ENCODE results near the gene ADARB2. TPM values are rescaled to one million over a fixed set of nuclear protein-coding genes. Genes with fewer than 3 reads are reported as not detected.

The ADARB2 gene
- total and polyA plus RNA-seq, 2 experiments from 2014 or later: 0.13 to 0.48 TPM

GRCh38 chr10:1213252-1214070 lies 523.9 kb downstream of the ADARB2 start:
- TF ChIP-seq EZH2phosphoT487 (IDR thresholded peaks at IDR 0.05; ENCODE audit: low read depth, severe bottlenecking, unreplicated experiment) (no peak), EZH2 (IDR thresholded peaks at IDR 0.05; ENCODE audit: borderline replicate concordance) (no peak)
- TF ChIP-seq, protein P1, sequence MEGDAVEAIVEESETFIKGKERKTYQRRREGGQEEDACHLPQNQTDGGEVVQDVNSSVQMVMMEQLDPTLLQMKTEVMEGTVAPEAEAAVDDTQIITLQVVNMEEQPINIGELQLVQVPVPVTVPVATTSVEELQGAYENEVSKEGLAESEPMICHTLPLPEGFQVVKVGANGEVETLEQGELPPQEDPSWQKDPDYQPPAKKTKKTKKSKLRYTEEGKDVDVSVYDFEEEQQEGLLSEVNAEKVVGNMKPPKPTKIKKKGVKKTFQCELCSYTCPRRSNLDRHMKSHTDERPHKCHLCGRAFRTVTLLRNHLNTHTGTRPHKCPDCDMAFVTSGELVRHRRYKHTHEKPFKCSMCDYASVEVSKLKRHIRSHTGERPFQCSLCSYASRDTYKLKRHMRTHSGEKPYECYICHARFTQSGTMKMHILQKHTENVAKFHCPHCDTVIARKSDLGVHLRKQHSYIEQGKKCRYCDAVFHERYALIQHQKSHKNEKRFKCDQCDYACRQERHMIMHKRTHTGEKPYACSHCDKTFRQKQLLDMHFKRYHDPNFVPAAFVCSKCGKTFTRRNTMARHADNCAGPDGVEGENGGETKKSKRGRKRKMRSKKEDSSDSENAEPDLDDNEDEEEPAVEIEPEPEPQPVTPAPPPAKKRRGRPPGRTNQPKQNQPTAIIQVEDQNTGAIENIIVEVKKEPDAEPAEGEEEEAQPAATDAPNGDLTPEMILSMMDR (IDR thresholded peaks at IDR 0.05; ENCODE audit: poor library complexity): no peak
- WGBS (ENCODE audit: low lambda C conversion rate, missing lambda C conversion rate): 87% methylated on average over 21 of the region's 21 CpGs
- H2AFZ ChIP-seq: no peak overlapping the region

DNA sequence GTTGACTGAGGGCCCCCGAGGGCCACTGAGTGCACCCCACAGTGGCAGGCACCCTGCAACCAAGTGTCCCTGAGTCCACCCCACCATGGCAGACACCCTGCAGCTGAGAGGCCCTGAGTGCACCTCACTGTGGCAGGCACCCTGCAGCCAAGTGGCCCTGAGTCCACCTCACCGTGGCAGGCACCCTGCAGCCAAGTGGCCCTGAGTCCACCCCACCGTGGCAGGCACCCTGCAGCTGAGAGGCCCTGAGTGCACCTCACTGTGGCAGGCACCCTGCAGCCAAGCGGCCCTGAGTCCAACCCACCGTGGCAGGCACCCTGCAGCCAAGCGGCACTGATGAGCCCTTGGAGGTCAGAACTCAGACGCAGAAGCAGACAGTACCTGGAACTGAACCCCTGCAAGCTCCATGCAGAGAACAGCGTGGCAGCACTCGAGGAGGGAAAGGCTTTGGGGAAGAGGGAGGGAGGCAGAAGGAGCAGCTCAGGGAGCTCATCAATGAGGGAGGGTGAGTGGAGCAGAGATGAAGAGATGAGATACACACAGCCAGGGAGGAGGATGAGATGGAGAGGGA lies 524.7 kb downstream of the ADARB2 start:
- no peaks in the 10 kb centered on the region for H3K79me2 ChIP-seq
- H3K4me1 ChIP-seq (ENCODE audit: insufficient read depth): no peaks in the 10 kb centered on the region
- WGBS (ENCODE audit: low lambda C conversion rate, missing lambda C conversion rate): 94% methylated on average over 9 of the region's 9 CpGs
- H3K27ac ChIP-seq: no peak overlapping the region
- H3K36me3 ChIP-seq (replicated peaks; ENCODE audit: insufficient read depth, low read depth): no peaks in the 10 kb centered on the region
- no peaks in the 10 kb centered on the region for H3K9me2 ChIP-seq (replicated peaks; ENCODE audit: insufficient read depth)
- no peaks in the 10 kb centered on the region for H3K9me3 ChIP-seq (ENCODE audit: low read depth)
- H4K20me1 ChIP-seq (ENCODE audit: insufficient read depth, poor library complexity, severe bottlenecking): no peaks in the 10 kb centered on the region
- H3K4me2 ChIP-seq: no peak overlapping the region
- H3K4me3 ChIP-seq: no peak overlapping the region
- no peaks in the 10 kb centered on the region for H3K27me3 ChIP-seq
- H2AFZ ChIP-seq: no peak overlapping the region
- TF ChIP-seq, protein P1 (IDR thresholded peaks at IDR 0.05; ENCODE audit: poor library complexity): no peak
- TF ChIP-seq EZH2phosphoT487 (IDR thresholded peaks at IDR 0.05; ENCODE audit: low read depth, severe bottlenecking, unreplicated experiment) (no peak), EZH2 (IDR thresholded peaks at IDR 0.05; ENCODE audit: borderline replicate concordance) (no peak)
- no peak for DNase-seq (ENCODE audit: low spot score)

More at GRCh38 chr10:1213252-1214070, 523.9 kb downstream of the ADARB2 start:
- H3K27me3 ChIP-seq: no peaks in the 10 kb centered on the region
- DNase-seq (ENCODE audit: low spot score): no peak
- H3K79me2 ChIP-seq: no peaks in the 10 kb centered on the region
- no peaks in the 10 kb centered on the region for H3K9me3 ChIP-seq (ENCODE audit: low read depth)
- no peak overlapping the region for H3K27ac ChIP-seq
- no peaks in the 10 kb centered on the region for H3K4me1 ChIP-seq (ENCODE audit: insufficient read depth)
- H3K4me3 ChIP-seq: no peak overlapping the region
- no peaks in the 10 kb centered on the region for H3K9me2 ChIP-seq (replicated peaks; ENCODE audit: insufficient read depth)
- H3K36me3 ChIP-seq (replicated peaks; ENCODE audit: insufficient read depth, low read depth): no peaks in the 10 kb centered on the region
- H4K20me1 ChIP-seq (ENCODE audit: insufficient read depth, poor library complexity, severe bottlenecking): no peaks in the 10 kb centered on the region
- no peak overlapping the region for H3K4me2 ChIP-seq

GRCh38 chr10:1211844-1212570 lies 525.3 kb downstream of the ADARB2 start:
- no peaks in the 10 kb centered on the region for H3K27me3 ChIP-seq
- no peak overlapping the region for H3K4me3 ChIP-seq
- H4K20me1 ChIP-seq (ENCODE audit: insufficient read depth, poor library complexity, severe bottlenecking): no peaks in the 10 kb centered on the region
- H3K36me3 ChIP-seq (replicated peaks; ENCODE audit: insufficient read depth, low read depth): no peaks in the 10 kb centered on the region
- H3K4me1 ChIP-seq (ENCODE audit: insufficient read depth): no peaks in the 10 kb centered on the region
- no peaks in the 10 kb centered on the region for H3K79me2 ChIP-seq
- H2AFZ ChIP-seq: no peak overlapping the region
- no peak for DNase-seq (ENCODE audit: low spot score)
- H3K9me2 ChIP-seq (replicated peaks; ENCODE audit: insufficient read depth): no peaks in the 10 kb centered on the region
- 90% methylated on average over 16 of the region's 16 CpGs for WGBS (ENCODE audit: low lambda C conversion rate, missing lambda C conversion rate)
- no peaks in the 10 kb centered on the region for H3K9me3 ChIP-seq (ENCODE audit: low read depth)
- no peak overlapping the region for H3K27ac ChIP-seq
- H3K4me2 ChIP-seq: no peak overlapping the region
- TF ChIP-seq EZH2phosphoT487 (IDR thresholded peaks at IDR 0.05; ENCODE audit: low read depth, severe bottlenecking, unreplicated experiment) (no peak), EZH2 (IDR thresholded peaks at IDR 0.05; ENCODE audit: borderline replicate concordance) (no peak)
- TF ChIP-seq, protein P1 (IDR thresholded peaks at IDR 0.05; ENCODE audit: poor library complexity): no peak

All from hepatocyte (in vitro differentiated cells).